Astrocyte of the cerebellum (primary cell): ENCODE results near the gene TRIM9.
A peak's percentile ranks its signal among the peaks of the same experiment; 100 is the strongest.

Source experiments
- DNase-seq: peaks from one replicate; pipeline ENCODE4 v3.0.0-alpha.2; 2011; ENCODE audit warnings: low read depth
- H3K4me3 ChIP-seq: 2 replicates; pipeline ENCODE4 v1.5.1; 2011; ENCODE audit warnings: mild to moderate bottlenecking, low read depth, low read length, moderate library complexity
- CTCF ChIP-seq: IDR thresholded peaks from 2 replicates; pipeline ENCODE4 v1.5.1; 2012; ENCODE audit warnings: low read length, low read depth, moderate library complexity, mild to moderate bottlenecking; ENCODE audit errors: missing control alignments
- in situ Hi-C: cut with HindIII; loops from 2 replicates; pipeline ENCODE4 v1.10.0; 2017; ENCODE audit warnings: low sequenced_read_pairs

Gene TRIM9

GRCh38 chr14:51053157-51053556, 41.7 kb downstream of the TRIM9 start:
- in situ Hi-C loops = no loop called here
- DNase-seq = no peak
- TF ChIP-seq CTCF = no peak
- no peak overlapping the region for H3K4me3 ChIP-seq

DNA sequence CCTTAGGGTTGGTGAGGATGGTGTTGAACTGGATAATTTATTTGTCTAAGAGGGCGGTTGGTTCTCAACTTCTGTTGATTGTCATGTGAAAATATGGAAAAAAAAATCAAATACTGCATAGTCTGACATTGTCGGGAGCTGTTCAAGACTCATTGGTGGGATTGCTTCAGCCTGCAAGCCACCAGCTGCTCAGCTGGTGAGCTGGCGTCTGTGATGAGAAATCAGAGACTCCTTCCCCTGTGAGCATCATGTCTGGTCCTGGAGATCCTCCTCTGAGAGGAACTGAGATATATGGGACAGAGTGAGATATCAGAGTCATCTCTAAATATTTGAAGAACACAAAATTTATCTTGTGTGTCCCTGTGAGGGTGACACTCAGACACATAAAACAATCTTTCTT, 49.9 kb downstream of the TRIM9 start:
- no peak overlapping the region for H3K4me3 ChIP-seq
- DNase-seq = no peak
- TF ChIP-seq CTCF = no peak
- in situ Hi-C loops = no loop called here

DNA sequence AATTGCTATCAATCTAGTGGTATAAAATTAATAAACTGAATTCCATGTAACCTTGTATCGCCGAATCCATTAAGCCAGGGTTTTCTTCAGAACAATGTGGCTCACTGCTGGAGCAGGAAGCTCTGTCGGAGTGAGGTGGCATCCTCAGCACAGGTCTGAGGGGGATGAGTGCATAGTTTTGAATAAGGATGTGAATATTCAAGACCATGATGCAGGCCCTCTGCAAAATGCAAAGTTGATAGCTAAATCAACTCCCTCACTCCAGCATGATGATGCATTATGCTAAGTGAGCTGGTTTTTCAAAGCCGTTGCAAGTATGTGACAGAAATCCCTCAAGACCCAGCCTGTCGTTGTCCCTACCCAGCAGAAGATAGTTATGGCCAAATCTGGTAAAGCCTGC, 53.0 kb downstream of the TRIM9 start:
- DNase-seq = no peak
- no peak for TF ChIP-seq CTCF

DNA sequence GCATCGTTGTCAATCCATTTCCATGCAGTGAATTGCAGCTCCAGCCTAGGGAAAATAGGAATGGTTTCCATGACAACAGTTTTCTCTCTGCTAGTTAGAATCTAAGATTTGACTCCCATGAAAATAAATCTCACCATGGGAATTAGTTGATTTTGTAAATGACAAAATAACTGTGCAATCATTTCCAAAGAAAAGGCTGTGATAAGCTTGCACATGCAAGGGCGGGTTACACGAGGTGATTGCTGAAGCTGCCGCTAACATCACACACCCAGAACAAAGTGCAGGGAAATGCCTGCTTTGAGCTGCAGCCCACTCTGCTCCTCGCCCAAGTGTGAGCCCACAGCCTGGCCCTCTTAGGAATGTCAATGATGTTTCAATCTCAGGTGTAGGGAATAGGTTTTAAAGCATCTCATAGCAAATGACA, 53.8 kb downstream of the TRIM9 start:
- DNase-seq = no peak
- in situ Hi-C loops = no loop called here
- TF ChIP-seq CTCF = no peak
- H3K4me3 ChIP-seq = no peak overlapping the region

More for the DNA sequence above, 53.0 kb downstream of the TRIM9 start:
- H3K4me3 ChIP-seq = no peak overlapping the region
- in situ Hi-C loops = no loop called here

GRCh38 chr14:51039252-51039651, 55.7 kb downstream of the TRIM9 start:
- in situ Hi-C loops = no loop called here
- no peak overlapping the region for H3K4me3 ChIP-seq
- no peak for DNase-seq
- no peak for TF ChIP-seq CTCF

DNA sequence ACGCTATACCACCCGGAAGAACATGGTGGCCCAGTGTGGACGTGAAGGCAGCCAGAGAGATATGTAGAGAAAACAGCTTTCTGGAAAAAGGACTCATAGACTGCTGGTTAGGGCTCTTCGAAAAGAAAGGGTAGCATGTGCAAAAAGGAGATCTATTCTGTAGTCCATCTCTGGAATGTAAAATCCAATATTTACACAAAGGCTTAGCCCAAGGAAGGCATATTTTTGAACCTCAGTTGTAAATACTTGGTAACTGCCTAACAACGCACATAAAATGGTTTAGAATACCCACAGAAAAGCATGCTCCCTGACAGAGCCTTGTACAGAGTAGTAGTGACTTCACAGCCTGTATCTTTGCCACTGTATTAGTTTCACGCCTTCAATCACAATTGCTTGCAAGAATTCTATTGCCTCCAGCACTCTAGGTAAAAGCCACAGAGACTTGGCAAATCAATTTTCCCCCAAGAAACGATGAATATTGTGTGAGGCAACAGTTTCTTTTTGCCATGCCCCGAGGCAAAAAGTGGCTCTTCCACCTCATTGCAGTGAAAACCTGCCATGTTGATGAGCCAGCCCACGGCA, 59.2 kb downstream of the TRIM9 start:
- in situ Hi-C loops = no loop called here
- DNase-seq = peak; percentile 57
- no peak overlapping the region for H3K4me3 ChIP-seq
- no peak for TF ChIP-seq CTCF
